OCI-LY7 (cell line): ENCODE data around the gene CALU. TPM values are rescaled to one million over a fixed set of nuclear protein-coding genes. Genes with fewer than 3 reads are reported as not detected.

Source experiments
- BruUV-seq: library from RNA; stranded (reverse); fragments of 400-500 nt; replicated peaks from 2 replicates; lab custom pipeline; 2021; lab: Mats Ljungman, UMichigan
- CTCF ChIA-PET: fragments of 300-600 bp; sonication (Branson Sonifier 250); formaldehyde crosslinking; loops from one replicate; lab custom pipeline; 2022; ENCODE audit warnings: antibody characterized with exemption; ENCODE audit not compliant: unreplicated experiment; lab: Charles Lee
- POLR2A ChIA-PET: fragments of 300-600 bp; sonication (Branson Sonifier 250); formaldehyde crosslinking; loops from one replicate; lab custom pipeline; 2022; ENCODE audit warnings: antibody characterized with exemption; lab: Charles Lee
- DNase-seq: peaks from one replicate; pipeline ENCODE4 v3.0.0-alpha.2; 2015; ENCODE audit warnings: low spot score
- H2AFZ ChIP-seq: fragments of 200-600 bp; sonication (generic), shearing (Covaris generic); 2 replicates; pipeline ENCODE4 v1.6.1; 2014; ENCODE audit warnings: mild to moderate bottlenecking, antibody characterized with exemption, low read length, moderate library complexity
- H3K27ac ChIP-seq: fragments of 200-600 bp; sonication (generic); 2 replicates; pipeline ENCODE4 v1.5.1; 2014; ENCODE audit warnings: mixed run types, low read depth, mild to moderate bottlenecking, moderate library complexity, low read length, inconsistent platforms; ENCODE audit not compliant: poor library complexity, severe bottlenecking
- H3K36me3 ChIP-seq: fragments of 200-600 bp; sonication (generic); 2 replicates; pipeline ENCODE4 v1.6.1; 2014; ENCODE audit warnings: mild to moderate bottlenecking, antibody characterized with exemption, low read length, moderate library complexity, mixed read lengths; ENCODE audit not compliant: insufficient read depth
- H3K4me1 ChIP-seq: fragments of 200-600 bp; sonication (generic); 2 replicates; pipeline ENCODE4 v1.5.1; 2014; ENCODE audit warnings: mild to moderate bottlenecking, low read length; ENCODE audit not compliant: insufficient read depth, poor library complexity, severe bottlenecking
- H3K4me2 ChIP-seq: fragments of 200-600 bp; sonication (generic); 2 replicates; pipeline ENCODE4 v1.6.1; 2014; ENCODE audit warnings: mild to moderate bottlenecking, low read length
- H3K4me3 ChIP-seq: fragments of 200-600 bp; sonication (generic); 2 replicates; pipeline ENCODE4 v1.5.1; 2014; ENCODE audit warnings: mild to moderate bottlenecking, low read depth, low read length; ENCODE audit not compliant: poor library complexity, severe bottlenecking
- H3K79me2 ChIP-seq: fragments of 200-600 bp; sonication (generic); 2 replicates; pipeline ENCODE4 v1.6.1; 2016; ENCODE audit warnings: low read depth, mild to moderate bottlenecking, low read length, moderate library complexity, mixed read lengths; ENCODE audit not compliant: insufficient read depth
- H3K9me2 ChIP-seq: fragments of 200-600 bp; sonication (generic); 2 replicates; pipeline ENCODE4 v1.6.1; 2016; ENCODE audit warnings: mild to moderate bottlenecking, low read length, mixed read lengths; ENCODE audit not compliant: insufficient read depth
- H3K9me3 ChIP-seq: fragments of 200-600 bp; sonication (generic); 2 replicates; pipeline ENCODE4 v1.6.1; 2014; ENCODE audit warnings: mild to moderate bottlenecking, mixed run types, low read length, mixed read lengths
- H4K20me1 ChIP-seq: fragments of 200-600 bp; sonication (generic); 2 replicates; pipeline ENCODE4 v1.6.1; 2014; ENCODE audit warnings: mild to moderate bottlenecking, antibody characterized with exemption, low read length, moderate library complexity, mixed read lengths; ENCODE audit not compliant: insufficient read depth
- CTCF ChIP-seq: fragments of 200-600 bp; sonication (generic); conservative IDR thresholded peaks from 2 replicates; pipeline ENCODE4 v1.5.1; 2014; ENCODE audit warnings: mild to moderate bottlenecking, antibody characterized with exemption, low read length, moderate library complexity, mixed read lengths
- EZH2phosphoT487 ChIP-seq: fragments of 200-600 bp; sonication (generic); IDR thresholded peaks from 2 replicates; pipeline ENCODE4 v1.6.1; 2018; ENCODE audit warnings: low read depth, borderline replicate concordance, mild to moderate bottlenecking, mixed run types, antibody characterized with exemption, low read length, moderate library complexity, mixed read lengths
- intact Hi-C: fragments of 100-400 bp; cut with micrococcal nuclease; formaldehyde crosslinking; loops from one replicate; pipeline ENCODE4 v1.10.0; 2022; ENCODE audit not compliant: unreplicated experiment
- total RNA-seq, 2 experiments: library from RNA; depleted of rRNA in 1 of 2; stranded (reverse); fragments of >200 nt in 1 of 2; shearing (Covaris generic) in 1 of 2; gene quantifications; 2 replicates each; pipeline ENCODE4 v1.2.3, GENCODE V29; 2014 to 2022

The CALU gene
- total RNA-seq, 2 experiments from 2014 or later: 45.6 to 52.8 TPM

DNA sequence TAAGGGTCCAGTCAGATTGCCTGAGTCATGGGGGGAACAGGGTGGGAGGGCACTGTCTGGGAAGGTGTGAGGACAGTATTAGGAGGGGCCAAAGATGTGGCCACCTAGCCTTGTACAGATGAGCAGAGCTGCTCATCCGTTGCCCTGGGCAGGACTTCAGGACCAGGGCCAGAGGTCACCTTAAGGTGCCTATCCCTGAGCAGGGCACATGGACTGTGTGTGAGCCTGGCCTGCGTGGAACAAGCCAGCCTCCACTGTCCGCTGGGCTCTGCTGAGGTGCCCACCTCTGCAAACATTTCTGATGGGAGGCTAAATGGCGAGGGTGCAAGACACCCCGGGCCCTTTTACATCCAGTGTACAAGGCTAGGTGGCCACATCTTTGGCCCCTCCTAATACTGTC, 39.8 kb downstream of the CALU start:
- no peak for DNase-seq
- H3K9me2 ChIP-seq: no peaks in the 10 kb centered on the region
- H4K20me1 ChIP-seq: no peaks in the 10 kb centered on the region
- 0 out of 2 replicates have a peak, but pooled peaks cover 10% of the 10 kb centered on the region for H3K9me3 ChIP-seq
- no peaks in the 10 kb centered on the region for H3K79me2 ChIP-seq
- H3K4me1 ChIP-seq: no peaks in the 10 kb centered on the region
- no peak overlapping the region for H2AFZ ChIP-seq
- BruUV-seq: no TSS peak
- TF ChIP-seq EZH2phosphoT487 (no peak), CTCF (no peak)
- intact Hi-C loops: no loop called here
- H3K27ac ChIP-seq: no peak overlapping the region
- no peak overlapping the region for H3K4me2 ChIP-seq
- H3K4me3 ChIP-seq: no peak overlapping the region
- CTCF ChIA-PET: interaction anchor here (0.6 kb wide), 1 partner anchor 114 kb away, joined by 7 read pairs; no protein-coding TSS in a partner anchor
- H3K36me3 ChIP-seq: no peaks in the 10 kb centered on the region; the same call in 1 of the 2 replicates
- POLR2A ChIA-PET: no interaction called here

DNA sequence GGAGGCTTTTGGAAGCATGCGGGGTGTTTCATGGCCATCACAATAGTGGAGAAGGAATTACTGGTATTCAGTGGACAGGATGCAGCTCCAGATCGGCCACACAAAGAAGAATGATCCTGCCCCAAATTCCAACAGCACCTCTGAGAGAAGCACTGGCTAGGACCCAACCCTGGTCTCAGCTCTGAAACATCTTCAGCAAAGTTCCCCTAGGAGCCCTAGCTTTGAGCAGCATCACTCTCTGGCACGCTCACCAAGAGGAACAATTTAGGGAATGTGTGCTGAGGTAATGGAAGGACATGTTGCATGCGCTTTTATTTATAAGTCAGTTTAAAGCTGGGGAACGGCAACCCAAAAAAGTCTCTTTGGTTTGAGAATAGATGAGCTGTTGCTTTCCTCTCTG, 42.0 kb downstream of the CALU start:
- Histone ChIP-seq H2AFZ (no peak overlapping the region), H3K4me1 (no peaks in the 10 kb centered on the region), H3K9me3 (0 out of 2 replicates have a peak, but pooled peaks cover 10% of the 10 kb centered on the region), H3K9me2 (no peaks in the 10 kb centered on the region), H3K27ac (no peak overlapping the region), H3K36me3 (no peaks in the 10 kb centered on the region), H3K79me2 (no peaks in the 10 kb centered on the region), H4K20me1 (no peaks in the 10 kb centered on the region), H3K4me2 (no peak overlapping the region), H3K4me3 (no peak overlapping the region)
- no TSS peak for BruUV-seq
- TF ChIP-seq CTCF (no peak), EZH2phosphoT487 (no peak)
- CTCF ChIA-PET: no interaction called here
- no peak for DNase-seq
- intact Hi-C loops: no loop called here
- POLR2A ChIA-PET: interaction anchor here (0.7 to 1.1 kb wide), 3 partner anchors 41 to 975 kb away, joined by 3 to 9 read pairs (median 6); no protein-coding TSS in a partner anchor

DNA sequence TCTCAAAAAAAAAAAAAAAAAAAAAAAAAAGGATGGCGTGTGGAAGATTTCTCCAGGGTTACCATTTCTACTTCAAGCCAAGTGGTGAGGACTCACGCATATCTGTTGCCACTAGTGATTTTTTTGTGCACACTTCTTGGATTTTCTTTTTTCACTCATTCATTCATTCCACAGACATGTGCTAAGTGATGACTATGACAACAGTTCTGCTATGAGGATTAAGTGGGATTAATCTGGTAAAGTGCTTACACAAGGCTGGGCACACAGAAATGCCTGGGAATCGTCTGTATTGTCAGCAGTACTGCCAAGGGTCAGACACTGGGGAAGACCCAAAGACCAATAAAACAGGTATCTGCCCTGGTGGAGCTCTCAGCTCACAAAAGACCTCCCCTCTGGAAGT, 42.7 kb downstream of the CALU start:
- no peaks in the 10 kb centered on the region for H4K20me1 ChIP-seq
- POLR2A ChIA-PET: interaction anchor here (0.7 kb wide), 2 partner anchors 363 to 974 kb away, joined by 6 to 9 read pairs; no protein-coding TSS in a partner anchor
- no peaks in the 10 kb centered on the region for H3K79me2 ChIP-seq
- H3K27ac ChIP-seq: no peak overlapping the region
- 0 out of 2 replicates have a peak, but pooled peaks cover 10% of the 10 kb centered on the region for H3K9me3 ChIP-seq
- H3K4me1 ChIP-seq: no peaks in the 10 kb centered on the region
- TF ChIP-seq CTCF (no peak), EZH2phosphoT487 (no peak)
- H3K4me3 ChIP-seq: no peak overlapping the region
- intact Hi-C loops: no loop called here
- CTCF ChIA-PET: no interaction called here
- H3K9me2 ChIP-seq: no peaks in the 10 kb centered on the region
- BruUV-seq: no TSS peak
- DNase-seq: no peak
- H2AFZ ChIP-seq: no peak overlapping the region
- H3K36me3 ChIP-seq: no peaks in the 10 kb centered on the region
- H3K4me2 ChIP-seq: no peak overlapping the region
